RWPE2 (cell line): Measurements from ENCODE around the gene KITLG.
A peak's percentile ranks its signal among the peaks of the same experiment; 100 is the strongest.
"Not testable (repeated sequence)": the region's sequence is repeated elsewhere in the genome, so short reads cannot be mapped to it uniquely, and the experiment has no call there.

Experiments
- ATAC-seq: fragments of 200-7000 bp; cut with Tn5 transposase; 3 replicates; pipeline ENCODE4 v1.9.1; 2021; ENCODE audit warnings: low read depth
- DNase-seq: peaks from one replicate; pipeline ENCODE4 v3.0.0-alpha.2; 2020; ENCODE audit warnings: low spot score
- H3K27ac ChIP-seq: fragments of 450-650 bp; 2 replicates; pipeline ENCODE4 v1.5.1; 2017; ENCODE audit warnings: mild to moderate bottlenecking; ENCODE audit not compliant: poor library complexity, severe bottlenecking
- H3K27me3 ChIP-seq: fragments of 250-450 bp; sonication (Bioruptor Pico); 2 replicates; pipeline ENCODE4 v1.5.1; 2021; ENCODE audit warnings: mild to moderate bottlenecking, moderate library complexity; ENCODE audit not compliant: insufficient read depth, poor library complexity, severe bottlenecking
- H3K36me3 ChIP-seq: fragments of 250-450 bp; sonication (Bioruptor Pico); 2 replicates; pipeline ENCODE4 v1.5.1; 2020; ENCODE audit warnings: low read depth, mild to moderate bottlenecking, moderate library complexity
- H3K4me1 ChIP-seq: fragments of 250-450 bp; sonication (Bioruptor Pico); 2 replicates; pipeline ENCODE4 v1.5.1; 2021; ENCODE audit warnings: mild to moderate bottlenecking, moderate library complexity; ENCODE audit not compliant: insufficient read depth, poor library complexity, severe bottlenecking
- H3K4me3 ChIP-seq: fragments of 250-450 bp; sonication (Bioruptor Pico); 2 replicates; pipeline ENCODE4 v1.5.1; 2021; ENCODE audit warnings: mild to moderate bottlenecking, moderate library complexity; ENCODE audit not compliant: severe bottlenecking
- H3K9me3 ChIP-seq: fragments of 250-450 bp; sonication (Bioruptor Pico); 2 replicates; pipeline ENCODE4 v1.5.1; 2021; ENCODE audit warnings: mild to moderate bottlenecking, moderate library complexity; ENCODE audit not compliant: severe bottlenecking
- CTCF ChIP-seq: fragments of 450-650 bp; IDR thresholded peaks from one replicate; pipeline ENCODE4 v1.5.1; 2017; ENCODE audit warnings: mild to moderate bottlenecking, moderate library complexity; ENCODE audit not compliant: poor library complexity, severe bottlenecking

The KITLG gene, protein sequence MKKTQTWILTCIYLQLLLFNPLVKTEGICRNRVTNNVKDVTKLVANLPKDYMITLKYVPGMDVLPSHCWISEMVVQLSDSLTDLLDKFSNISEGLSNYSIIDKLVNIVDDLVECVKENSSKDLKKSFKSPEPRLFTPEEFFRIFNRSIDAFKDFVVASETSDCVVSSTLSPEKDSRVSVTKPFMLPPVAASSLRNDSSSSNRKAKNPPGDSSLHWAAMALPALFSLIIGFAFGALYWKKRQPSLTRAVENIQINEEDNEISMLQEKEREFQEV

GRCh38 chr12:88580051-88580871 lies at the start of gene KITLG:
Gene KITLG, minus strand, starts transcription at chr12:88580471. Its CDS starts 193 bp downstream, at chr12:88580278.
- peak within 1 kb of the TSS; percentile 42 for H3K4me3 ChIP-seq
- peak within 1 kb of the TSS; percentile 9 for H3K27ac ChIP-seq
- peak; percentile 75 for DNase-seq
- peak; percentile 56 for TF ChIP-seq CTCF
- no peaks in the 10 kb centered on the region for H3K36me3 ChIP-seq
- H3K9me3 ChIP-seq = no peaks in the 10 kb centered on the region
- no peaks in the 10 kb centered on the region for H3K27me3 ChIP-seq
- H3K4me1 ChIP-seq = peaks cover 21% of the 10 kb centered on the region
- ATAC-seq = peak; percentile 82

DNA sequence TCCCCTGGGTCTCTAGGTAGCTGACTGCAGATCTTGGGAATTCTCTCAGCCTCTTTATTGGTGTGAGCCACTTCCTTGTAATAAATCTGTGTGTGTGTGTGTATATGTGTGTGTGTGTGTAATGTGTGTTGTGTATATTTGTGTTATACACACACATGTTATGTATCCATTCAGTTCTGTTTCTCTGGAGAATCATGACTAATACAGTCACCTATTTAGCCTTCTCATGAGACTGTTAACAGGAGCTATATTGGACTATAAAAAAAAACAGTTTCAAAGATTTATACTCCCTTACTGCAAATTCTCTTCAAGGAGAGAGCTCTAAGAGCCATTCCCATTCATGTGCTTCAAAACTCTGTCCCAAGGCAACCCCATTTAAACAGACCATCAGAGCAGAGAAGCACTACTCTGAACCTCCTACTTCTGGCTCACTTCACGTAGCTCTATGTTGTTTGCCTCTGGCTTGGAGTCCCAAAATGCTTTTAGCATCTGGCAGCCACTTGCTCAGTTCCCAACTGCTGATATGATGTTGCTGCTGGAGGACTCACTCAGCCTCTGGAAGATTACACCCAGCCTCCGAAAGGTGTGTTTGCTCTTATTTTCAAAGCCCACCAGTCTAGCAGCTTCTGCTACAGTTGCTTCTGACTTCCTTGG lies 48.7 kb upstream of the KITLG start:
- H3K27me3 ChIP-seq = no peaks in the 10 kb centered on the region
- ATAC-seq = no peak

DNA sequence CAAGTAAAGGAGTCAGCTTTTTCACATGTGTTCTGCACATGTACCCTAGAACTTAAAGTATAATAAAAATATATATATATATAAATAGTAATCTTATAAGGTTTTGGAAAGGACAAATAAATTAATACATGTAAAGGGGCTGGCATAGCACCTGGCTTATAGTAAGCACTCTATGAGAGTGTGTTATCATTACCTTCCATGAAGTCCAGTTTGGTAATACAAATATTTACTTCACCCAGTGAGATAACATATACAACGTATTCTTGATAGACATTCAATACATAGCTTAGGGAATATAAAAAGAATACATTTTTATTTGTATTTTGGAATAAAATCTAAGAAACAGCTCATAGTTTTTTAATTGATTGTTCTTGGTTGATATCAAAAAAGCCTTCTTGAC lies 47.8 kb upstream of the KITLG start:
- not testable (repeated sequence) for H3K27ac ChIP-seq, H3K4me1 ChIP-seq, H3K27me3 ChIP-seq, ATAC-seq, H3K36me3 ChIP-seq, H3K4me3 ChIP-seq, H3K9me3 ChIP-seq, DNase-seq

More for the DNA sequence above, 48.7 kb upstream of the KITLG start:
- no peak for DNase-seq
- TF ChIP-seq CTCF = no peak
- Histone ChIP-seq H3K4me1 (no peaks in the 10 kb centered on the region), H3K9me3 (no peaks in the 10 kb centered on the region), H3K36me3 (no peaks in the 10 kb centered on the region; the same call in 1 of the 2 replicates), H3K27ac (no peak overlapping the region), H3K4me3 (no peak overlapping the region)

GRCh38 chr12:88627501-88627900 lies 47.2 kb upstream of the KITLG start:
- no peak for TF ChIP-seq CTCF
- no peak overlapping the region for H3K27ac ChIP-seq
- H3K27me3 ChIP-seq = no peaks in the 10 kb centered on the region
- DNase-seq = no peak
- ATAC-seq = no peak
- no peaks in the 10 kb centered on the region for H3K4me1 ChIP-seq
- H3K9me3 ChIP-seq = no peaks in the 10 kb centered on the region
- H3K4me3 ChIP-seq = no peak overlapping the region
- no peaks in the 10 kb centered on the region; the same call in 1 of the 2 replicates for H3K36me3 ChIP-seq

- Histone ChIP-seq H3K4me3 (no peak overlapping the region), H3K4me1 (no peaks in the 10 kb centered on the region), H3K9me3 (no peaks in the 10 kb centered on the region), H3K27ac (no peak overlapping the region), H3K36me3 (no peaks in the 10 kb centered on the region), H3K27me3 (no peaks in the 10 kb centered on the region)
- no peak for TF ChIP-seq CTCF
- no peak for DNase-seq
- no peak for ATAC-seq
Measured at GRCh38 chr12:88625356-88625755, 45.1 kb upstream of the KITLG start.
